ENCODE measurements around the gene TRPC5OS.

GRCh38 chrX:111914398-111915090 lies 38.6 kb downstream of the TRPC5OS start:
- TF ChIP-seq CTCF (conservative IDR thresholded peaks at IDR 0.05; ENCODE audit: low read depth, low read length) = no peak
- no peak for TF ChIP-seq EZH2 (IDR thresholded peaks at IDR 0.05; ENCODE audit: borderline replicate concordance, low read depth, low read length, poor library complexity, severe bottlenecking)
